Measurements from ENCODE around the gene MLPH. TPM values are rescaled to one million over a fixed set of nuclear protein-coding genes. Genes with fewer than 3 reads are reported as not detected.

MLPH gene
- total and polyA plus RNA-seq, 2 of the 13 experiments (the other 11 are each of a cell fraction or from before 2014, with no cell fraction given), result 0.12 TPM; not detected in 1

DNA sequence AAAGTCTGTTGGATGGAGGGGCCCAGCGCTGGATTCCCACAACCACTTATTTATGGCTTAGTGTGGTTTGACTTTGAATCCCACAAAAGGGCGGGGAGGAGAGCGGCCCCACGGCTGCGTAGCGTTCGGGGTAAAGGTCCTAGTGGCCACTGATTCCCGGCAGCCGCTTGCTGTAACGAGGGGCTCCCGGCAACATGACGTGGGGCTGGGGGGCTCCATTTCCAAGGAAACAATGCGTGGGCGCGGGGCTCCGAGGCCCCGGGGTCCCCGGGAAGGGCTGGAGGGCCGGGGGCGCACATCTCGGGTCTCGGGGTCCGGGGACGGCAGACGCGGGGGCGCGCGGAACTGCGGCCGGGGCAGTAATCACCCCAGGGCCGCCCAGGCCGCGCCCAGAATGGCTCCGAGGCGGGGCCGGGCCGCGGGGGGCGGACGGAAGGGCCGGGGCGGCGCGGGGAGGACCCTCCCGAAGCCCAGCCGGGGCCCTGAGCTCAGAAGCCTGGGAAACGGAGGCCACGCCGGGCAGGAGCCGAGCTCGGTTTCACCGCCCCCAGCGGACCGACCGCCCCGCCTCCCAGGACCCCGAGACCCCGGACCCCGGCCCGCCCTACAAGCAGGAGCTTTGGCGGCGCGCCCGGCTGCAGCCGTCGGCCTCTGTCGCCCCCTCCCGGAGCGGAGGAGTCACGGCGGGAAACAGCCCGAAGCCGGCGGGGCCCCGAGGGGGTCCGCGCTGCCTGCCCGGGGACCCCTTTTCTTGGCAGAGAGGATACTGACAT, 11.9 kb upstream of the MLPH start (continued):
- TF ChIP-seq ZGPAT (CRISPR knock-in tag; IDR thresholded peaks at IDR 0.05), result peak; percentile 80
- peak; percentile 63 to 85 for TF ChIP-seq POLR2A (IDR thresholded peaks at IDR 0.05; ENCODE audit: insufficient read depth in 1 of 2, low read depth in 2 of 2, low read length in 2 of 2)
- TF ChIP-seq MXI1 (IDR thresholded peaks at IDR 0.05; ENCODE audit: borderline replicate concordance, low read depth, low read length), result 0 out of 3 replicates have a peak, but pooled peaks have one; percentile 5
- peak; percentile 18; the same call in 1 of the 2 replicates for TF ChIP-seq SRF (IDR thresholded peaks at IDR 0.05; ENCODE audit: low read depth, low read length)
- TF ChIP-seq PTBP1 (IDR thresholded peaks at IDR 0.05; ENCODE audit: low read depth, low read length, poor library complexity, severe bottlenecking), result no peak
- TF ChIP-seq CCDC6 (CRISPR knock-in tag; IDR thresholded peaks at IDR 0.05), result peak; percentile 55; the same call in 1 of the 2 replicates
- peak; percentile 55; the same call in 1 of the 2 replicates for TF ChIP-seq MAZ (IDR thresholded peaks at IDR 0.05; ENCODE audit: borderline replicate concordance, low read depth, low read length)
- TF ChIP-seq MAZ (CRISPR knock-in tag; IDR thresholded peaks at IDR 0.05; ENCODE audit: low read depth), result peak; percentile 72
- no peak for TF ChIP-seq ZNF558 (CRISPR knock-in tag; IDR thresholded peaks at IDR 0.05; ENCODE audit: borderline replicate concordance)
- peak; percentile 84 for TF ChIP-seq ZNF749 (CRISPR knock-in tag; IDR thresholded peaks at IDR 0.05; ENCODE audit: borderline replicate concordance)
- TF ChIP-seq ZNF33A (CRISPR knock-in tag; IDR thresholded peaks at IDR 0.05; ENCODE audit: borderline replicate concordance), result 0 out of 2 replicates have a peak, but pooled peaks have one; percentile 61
- TF ChIP-seq SNRNP70 (IDR thresholded peaks at IDR 0.05; ENCODE audit: low read depth, low read length), result no peak
- no peak for TF ChIP-seq HCFC1 (IDR thresholded peaks at IDR 0.05; ENCODE audit: low read depth, low read length)
- TF ChIP-seq ZNF281 (CRISPR knock-in tag; IDR thresholded peaks at IDR 0.05; ENCODE audit: borderline replicate concordance), result no peak; the same call in 1 of the 2 replicates
- 0 out of 2 replicates have a peak, but pooled peaks have one; percentile 32 for TF ChIP-seq MXD4 (CRISPR knock-in tag; IDR thresholded peaks at IDR 0.05)
- peak; percentile 36; the same call in 1 of the 2 replicates for TF ChIP-seq CAMTA2 (CRISPR knock-in tag; IDR thresholded peaks at IDR 0.05; ENCODE audit: borderline replicate concordance)
